GM19438 (cell line): ENCODE results near the gene BCL11B.

Source experiments
- ATAC-seq: cut with Tn5 transposase; IDR thresholded peaks from one replicate; pipeline ENCODE4 v1.9.1; 2021; ENCODE audit warnings: low read depth; ENCODE audit not compliant: unreplicated experiment

The BCL11B gene

GRCh38 chr14:99256483-99256874, 15.5 kb downstream of the BCL11B start:
- ATAC-seq, result no peak

GRCh38 chr14:99255621-99256482, 16.1 kb downstream of the BCL11B start:
- no peak for ATAC-seq

- no peak for ATAC-seq
Observed at GRCh38 chr14:99254328-99255009, 17.5 kb downstream of the BCL11B start.

GRCh38 chr14:99253890-99254289, 18.1 kb downstream of the BCL11B start:
- no peak for ATAC-seq

GRCh38 chr14:99252940-99253868, 18.8 kb downstream of the BCL11B start:
- ATAC-seq, result no peak

GRCh38 chr14:99252443-99252939, 19.5 kb downstream of the BCL11B start:
- no peak for ATAC-seq

GRCh38 chr14:99251721-99252120, 20.3 kb downstream of the BCL11B start:
- ATAC-seq, result no peak

- no peak for ATAC-seq
Observed at GRCh38 chr14:99250636-99251208, 21.3 kb downstream of the BCL11B start.

- ATAC-seq, result no peak
Observed at GRCh38 chr14:99249389-99249788, 22.6 kb downstream of the BCL11B start.

GRCh38 chr14:99248761-99249171, 23.2 kb downstream of the BCL11B start:
- ATAC-seq, result no peak

GRCh38 chr14:99247772-99248171, 24.2 kb downstream of the BCL11B start:
- ATAC-seq, result no peak

- no peak for ATAC-seq
Observed at GRCh38 chr14:99247101-99247729, 24.8 kb downstream of the BCL11B start.

GRCh38 chr14:99246536-99247097, 25.4 kb downstream of the BCL11B start:
- ATAC-seq, result no peak

- ATAC-seq, result no peak
Observed at GRCh38 chr14:99245564-99246511, 26.2 kb downstream of the BCL11B start.

- ATAC-seq, result no peak
Observed at GRCh38 chr14:99244941-99245563, 26.9 kb downstream of the BCL11B start.

- no peak for ATAC-seq
Observed at GRCh38 chr14:99244367-99244901, 27.6 kb downstream of the BCL11B start.

GRCh38 chr14:99242816-99243721, 28.9 kb downstream of the BCL11B start:
- ATAC-seq, result no peak
